H1 (cell line): Measurements from ENCODE around the gene OGG1. TPM values are rescaled to one million over a fixed set of nuclear protein-coding genes. Genes with fewer than 3 reads are reported as not detected.

Experiments
- CTBP2 ChIP-seq: IDR thresholded peaks from 2 replicates; pipeline ENCODE4 v1.7.0; 2011; ENCODE audit warnings: borderline replicate concordance, mild to moderate bottlenecking, moderate library complexity, mixed read lengths, low read length; ENCODE audit not compliant: insufficient read depth, insufficient read length
- KDM5A ChIP-seq: fragments of 200-600 bp; IDR thresholded peaks from 2 replicates; pipeline ENCODE4 v1.7.1; 2012; ENCODE audit warnings: mild to moderate bottlenecking, low read length, inconsistent platforms, mixed read lengths
- POLR2A ChIP-seq, 2 experiments: IDR thresholded peaks; 1 replicate in 1 of 2; 2 replicates in 1 of 2; pipeline ENCODE4 v1.6.1; 2011; ENCODE audit warnings: low read depth in 2 of 2, low read length in 2 of 2, mild to moderate bottlenecking in 2 of 2; ENCODE audit errors: control extremely low read depth in 1 of 2
- POU5F1 ChIP-seq: IDR thresholded peaks from 2 replicates; pipeline ENCODE4 v1.6.1; 2011; ENCODE audit warnings: low read depth, mild to moderate bottlenecking, low read length, moderate library complexity
- SAP30 ChIP-seq: fragments of 300-600 bp; sonication (generic); IDR thresholded peaks from 2 replicates; pipeline ENCODE4 v1.7.1; 2012; ENCODE audit warnings: low read length, moderate library complexity, mild to moderate bottlenecking, inconsistent platforms; ENCODE audit not compliant: insufficient read depth, insufficient replicate concordance
- SIN3A ChIP-seq, 2 experiments: IDR thresholded peaks in 1 of 2; conservative IDR thresholded peaks in 1 of 2; 2 replicates each; pipeline ENCODE4 v1.6.1; 2011 to 2012; ENCODE audit warnings: low read length in 2 of 2, improper control_type of control experiment in 1 of 2, low read depth in 1 of 2, mild to moderate bottlenecking in 1 of 2
- SIX5 ChIP-seq: IDR thresholded peaks from 2 replicates; pipeline ENCODE4 v1.6.1; 2011; ENCODE audit warnings: mild to moderate bottlenecking, low read depth, low read length
- TEAD4 ChIP-seq: IDR thresholded peaks from 2 replicates; pipeline ENCODE4 v1.6.1; 2012; ENCODE audit warnings: low read depth, low read length, inconsistent platforms, mixed read lengths
- USF2 ChIP-seq: IDR thresholded peaks from 2 replicates; pipeline ENCODE4 v1.6.1; 2011; ENCODE audit warnings: low read length, improper control_type of control experiment
- polyA plus RNA-seq, 7 experiments: library from polyadenylated mRNA; depleted of rRNA in 3 of 7; stranded (reverse) in 5 of 7; unstranded in 2 of 7; fragments of >200 nt in 5 of 7; fragments of 200-250 nt in 2 of 7; gene quantifications; 1 replicate in 5 of 7; 2 replicates in 1 of 7; 4 replicates in 1 of 7; pipeline versions ENCODE4 v1.2.1 to v1.2.3, GENCODE V29; 2011 to 2013; ENCODE audit warnings: missing spikeins in 2 of 7, mixed read lengths in 2 of 7
- total RNA-seq: library from RNA; stranded (reverse); fragmentation: NEBNext Ultra II Directional; extraction: Animal tissue kit (Norgen Biotek cat#: 25700); gene quantifications from 2 replicates; pipeline ENCODE4 v1.2.1, GENCODE V29; 2021

Gene OGG1
- total and polyA plus RNA-seq, 2 of the 8 experiments (the other 6 are each of a cell fraction or from before 2014, with no cell fraction given): 29.6 to 46.8 TPM

DNA sequence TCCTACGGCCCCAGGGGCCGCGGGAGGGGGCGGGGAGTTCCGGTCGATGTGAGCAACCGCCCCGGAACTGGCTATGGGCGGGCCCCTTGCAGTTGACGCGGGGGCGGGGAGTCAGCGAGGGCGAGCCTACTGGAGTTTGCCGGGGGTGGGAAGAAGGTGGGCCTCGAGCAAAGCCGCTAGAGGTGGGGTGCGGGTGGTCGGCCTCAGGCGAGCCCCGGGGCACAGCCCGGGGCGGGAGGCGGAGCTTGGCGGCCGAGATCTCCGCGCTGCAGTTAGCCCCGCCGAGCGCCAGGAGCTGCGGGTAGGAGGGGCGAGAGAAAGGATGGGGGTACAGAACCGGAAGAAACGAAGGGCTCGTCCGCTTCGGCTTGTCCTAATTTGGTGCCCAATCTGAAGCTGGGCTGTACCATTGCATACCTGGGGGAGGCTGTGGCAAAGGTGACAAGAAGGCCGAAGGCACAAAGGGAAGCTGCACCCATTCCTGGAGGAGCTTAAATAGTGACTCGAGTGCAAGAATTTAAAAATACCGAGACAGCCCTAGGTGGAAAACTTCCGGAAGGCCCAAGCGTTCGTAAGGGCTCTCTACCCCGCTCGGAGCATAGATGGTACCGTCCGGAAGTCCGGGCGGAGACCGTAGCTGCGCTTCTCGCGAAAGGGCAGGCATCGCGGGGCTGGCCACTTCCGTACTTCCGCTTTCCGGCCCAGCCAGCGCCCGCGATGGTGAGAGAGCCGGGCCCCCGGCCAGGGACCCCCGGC lies 42.8 kb downstream of the OGG1 start, which contains the start of the genes ARPC4 and TADA3 (continued):
- no peak for TF ChIP-seq CTBP2
- TF ChIP-seq USF2: no peak
- no peak for TF ChIP-seq KDM5A
- TF ChIP-seq SIX5: peak; percentile 42
- TF ChIP-seq TEAD4: 0 out of 2 replicates have a peak, but pooled peaks have one; percentile 1
- no peak for TF ChIP-seq SIN3A (conservative IDR thresholded peaks at IDR 0.05 in 1 of 2, IDR thresholded peaks at IDR 0.05 in 1 of 2; ENCODE audit: low read depth in 1 of 2, low read length in 2 of 2)
- TF ChIP-seq POU5F1: no peak
- TF ChIP-seq SAP30: no peak
- peak; percentile 57 to 79; a peak in 2 of 3 replicates for TF ChIP-seq POLR2A (IDR thresholded peaks at IDR 0.05; ENCODE audit: control extremely low read depth in 1 of 2, low read depth in 2 of 2, low read length in 2 of 2)
